ENCODE measurements around the gene CDYL.

CDYL gene

DNA sequence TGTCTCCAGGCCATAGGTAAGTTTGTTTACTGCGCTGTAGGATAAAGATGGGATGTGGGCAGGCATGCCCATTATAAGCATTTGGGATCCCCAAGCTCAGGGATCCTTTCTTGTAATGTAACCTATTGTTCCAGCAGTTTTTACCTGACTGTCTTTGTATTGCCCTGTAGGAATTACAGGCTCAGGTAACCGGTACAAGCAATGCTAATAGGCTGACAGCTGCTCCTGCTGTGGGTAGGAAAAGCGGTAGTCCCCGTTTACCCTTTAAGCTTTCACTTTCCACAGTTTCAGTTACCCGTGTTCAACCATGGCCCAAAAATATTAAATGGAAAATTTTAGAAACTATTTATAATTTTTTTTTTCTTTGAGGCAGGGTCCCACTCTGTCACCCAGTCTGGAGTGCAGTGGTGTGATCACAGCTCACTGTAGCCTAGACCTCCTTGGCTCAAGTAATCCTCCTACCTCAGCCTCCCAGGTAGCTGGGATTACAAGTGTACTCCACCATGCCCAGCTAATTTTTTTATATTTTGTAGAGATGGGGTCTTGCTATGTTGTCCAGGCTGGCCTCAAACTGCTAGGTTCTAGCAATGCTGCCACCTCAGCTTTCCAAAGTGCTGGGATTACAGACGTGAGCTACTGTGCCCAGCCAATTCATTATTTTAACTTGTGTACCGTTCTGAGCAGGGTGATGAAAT is 108.6 kb downstream of the CDYL start:
- DNase-seq (ENCODE audit: low read depth in 2 of 2): no peak

DNA sequence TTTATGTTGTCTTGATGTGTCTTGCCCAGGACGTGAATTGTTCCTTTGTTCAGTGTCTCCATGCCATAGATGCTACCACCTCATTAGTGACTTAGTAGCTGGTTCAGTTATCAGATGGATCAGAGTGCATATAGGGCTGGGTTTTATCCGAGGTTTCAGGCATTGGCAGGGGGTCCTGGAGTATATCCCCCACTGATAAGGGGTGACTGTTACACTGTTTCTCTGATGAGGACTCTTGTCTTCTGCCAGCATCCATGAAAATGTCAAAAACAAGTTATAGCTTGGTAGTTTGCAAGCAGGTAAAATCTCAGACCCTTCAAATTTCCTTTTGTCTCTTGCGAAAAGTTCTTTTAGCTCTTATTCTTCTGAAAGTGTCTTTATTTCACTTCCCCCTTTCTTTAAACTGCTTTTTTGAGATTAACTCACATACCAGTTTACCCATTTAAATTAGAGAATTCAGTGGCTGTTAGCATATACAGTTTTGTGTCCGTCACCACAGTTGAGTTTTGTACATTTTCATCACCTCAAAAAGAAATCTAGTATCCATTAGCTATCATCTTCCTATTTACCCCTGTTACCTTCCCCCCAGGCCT is 109.2 kb downstream of the CDYL start:
- DNase-seq (ENCODE audit: low read depth in 2 of 2): no peak

DNA sequence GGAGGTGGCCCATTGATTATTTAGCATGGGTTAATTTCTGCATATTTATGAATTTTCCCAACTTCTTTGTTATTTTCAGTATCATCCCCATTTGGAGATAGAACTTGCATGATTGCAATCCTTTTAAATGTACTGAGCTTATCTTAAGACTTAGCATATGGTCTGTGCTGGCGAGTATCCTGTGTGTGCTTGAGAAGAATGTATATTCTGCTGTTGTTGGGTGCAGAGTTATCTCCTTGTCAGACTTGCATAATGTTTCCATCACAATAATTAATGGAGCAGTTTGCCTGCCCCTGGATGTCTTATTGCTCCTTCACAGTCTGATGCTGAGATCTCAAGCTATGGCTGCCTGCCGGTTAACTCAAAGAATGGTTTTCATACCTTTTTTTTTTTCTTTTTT is 112.6 kb downstream of the CDYL start:
- no peak for DNase-seq (ENCODE audit: low read depth in 2 of 2)

DNA sequence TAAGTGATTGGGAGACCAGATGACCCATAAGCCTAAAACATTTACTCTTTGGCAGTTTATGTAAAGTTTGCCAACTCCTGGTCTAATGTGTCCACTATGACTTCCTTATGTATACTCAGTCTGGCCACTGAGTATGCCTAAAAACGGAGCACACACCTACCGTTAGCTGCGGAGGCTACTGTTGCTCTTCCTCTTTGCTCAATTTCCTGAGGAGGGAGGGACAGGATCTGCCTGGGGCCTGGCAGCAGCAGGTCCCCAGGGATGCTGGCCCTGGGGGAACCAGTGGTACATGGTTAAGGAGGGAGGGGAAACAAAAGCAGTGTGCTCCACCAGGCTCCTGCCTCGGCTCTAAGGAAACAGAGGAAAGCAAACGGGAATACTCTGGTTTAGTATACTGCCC is 113.5 kb downstream of the CDYL start:
- DNase-seq (ENCODE audit: low read depth in 2 of 2): no peak

DNA sequence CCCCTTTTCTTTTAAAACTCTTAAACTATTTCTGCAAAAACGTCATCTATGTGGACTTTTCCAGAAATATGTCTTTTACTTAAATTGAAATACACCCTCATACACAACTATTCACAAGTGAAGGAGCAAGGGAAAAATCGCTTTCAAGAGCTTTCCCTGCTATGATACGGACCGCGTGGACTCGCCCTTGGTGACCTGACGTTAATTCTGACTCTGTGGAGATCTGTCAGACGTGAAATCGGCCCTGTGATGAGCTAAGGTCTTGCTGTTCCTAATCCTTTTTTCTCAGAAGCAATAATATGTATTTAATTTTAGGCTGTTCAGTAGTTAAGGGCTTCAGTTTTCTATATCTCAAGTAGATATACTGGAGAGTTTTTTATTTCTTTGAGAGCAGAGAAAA is 114.0 kb downstream of the CDYL start:
- no peak for DNase-seq (ENCODE audit: low read depth in 2 of 2)

DNA sequence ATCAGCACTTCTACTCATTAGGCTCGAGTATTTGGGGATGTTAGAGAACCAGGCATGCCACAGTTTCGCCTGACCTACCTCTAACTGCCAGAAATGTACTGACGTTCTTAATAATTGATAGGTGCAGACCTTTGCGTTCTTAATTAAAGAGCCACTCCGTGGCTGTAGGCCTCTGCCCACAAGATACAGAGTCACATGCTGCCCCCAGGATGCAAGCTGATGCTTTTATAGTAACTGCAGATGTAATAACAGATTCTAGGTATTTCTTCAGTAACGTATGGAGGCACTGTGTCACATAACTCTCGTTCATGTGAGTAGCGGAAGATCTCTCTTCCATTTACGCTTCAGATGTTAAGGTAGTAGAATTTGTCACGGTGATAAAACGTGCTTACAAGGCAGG is 114.4 kb downstream of the CDYL start:
- no peak for DNase-seq (ENCODE audit: low read depth in 2 of 2)

DNA sequence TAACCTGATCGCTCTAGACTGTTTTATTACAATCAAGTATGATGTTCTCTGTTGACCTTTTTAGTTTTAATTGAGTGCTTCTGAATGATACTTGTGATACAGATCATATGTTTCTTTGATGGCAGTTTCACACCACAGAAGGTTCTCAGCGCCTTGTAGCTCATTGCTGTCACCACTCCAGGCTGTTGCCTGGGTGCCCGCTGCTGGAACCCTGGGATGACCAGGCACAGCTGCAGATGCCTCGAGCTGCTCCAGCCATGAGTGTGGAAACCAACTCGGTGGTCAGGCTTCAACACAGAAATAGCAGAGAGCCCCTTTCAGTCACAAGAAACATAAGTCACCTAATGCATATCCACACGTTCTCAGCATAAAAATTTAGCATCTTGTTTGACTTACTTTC is 114.9 kb downstream of the CDYL start:
- no peak for DNase-seq (ENCODE audit: low read depth in 2 of 2)

DNA sequence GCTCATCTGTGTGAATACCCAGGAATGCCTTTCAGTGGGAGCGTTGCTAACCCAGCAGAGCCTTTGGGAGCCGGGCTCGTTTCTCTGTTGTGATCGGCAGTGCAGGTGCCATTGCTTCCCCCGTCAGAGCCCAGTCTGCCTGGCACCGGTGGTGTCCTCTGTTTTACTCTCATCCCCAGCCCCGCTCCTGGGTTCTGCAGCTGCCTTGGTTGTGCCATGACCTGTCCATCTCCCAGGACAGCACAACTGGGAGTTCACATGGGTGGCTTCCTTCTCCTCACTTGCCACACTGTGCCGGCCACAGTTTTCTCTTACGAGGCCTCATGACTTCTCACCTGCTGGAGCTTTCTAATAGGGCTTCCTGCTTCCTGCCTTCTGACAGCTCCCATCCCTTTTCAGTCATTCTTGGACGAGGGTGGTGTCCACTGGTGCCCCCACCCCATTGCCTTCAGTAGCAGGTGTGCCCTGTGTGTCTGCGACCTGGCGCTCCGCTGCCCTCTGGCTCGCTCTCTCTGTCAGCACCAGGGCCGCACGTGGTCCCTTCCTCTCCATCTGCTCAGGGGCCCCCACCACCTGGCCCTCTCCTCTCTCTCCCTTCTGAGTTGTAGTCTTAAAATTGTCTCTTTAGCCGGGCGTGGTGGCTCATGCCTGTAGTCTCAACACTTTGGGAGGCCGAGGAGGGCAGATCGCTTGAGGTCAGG is 116.7 kb downstream of the CDYL start:
- DNase-seq (ENCODE audit: low read depth in 2 of 2): no peak

DNA sequence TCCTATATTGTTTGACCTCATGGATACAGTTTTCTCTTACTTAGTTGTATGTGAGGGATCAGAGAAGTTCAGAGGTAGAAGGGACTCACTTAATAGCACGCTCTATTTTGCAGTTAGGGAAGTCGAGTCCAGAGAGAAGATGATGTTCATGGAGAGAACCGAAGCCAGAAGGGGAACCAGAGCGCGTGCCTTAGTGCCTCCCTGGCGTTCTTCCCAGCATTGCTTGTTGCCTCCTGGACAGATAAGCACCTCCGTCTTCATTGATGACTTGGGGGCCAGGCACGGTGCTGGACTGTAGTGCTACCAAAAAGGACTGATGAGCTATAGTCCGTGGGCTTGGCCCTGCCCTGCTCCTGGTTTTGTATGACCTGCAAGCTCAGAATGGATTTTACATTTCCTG is 117.8 kb downstream of the CDYL start:
- DNase-seq (ENCODE audit: low read depth in 2 of 2): no peak

DNA sequence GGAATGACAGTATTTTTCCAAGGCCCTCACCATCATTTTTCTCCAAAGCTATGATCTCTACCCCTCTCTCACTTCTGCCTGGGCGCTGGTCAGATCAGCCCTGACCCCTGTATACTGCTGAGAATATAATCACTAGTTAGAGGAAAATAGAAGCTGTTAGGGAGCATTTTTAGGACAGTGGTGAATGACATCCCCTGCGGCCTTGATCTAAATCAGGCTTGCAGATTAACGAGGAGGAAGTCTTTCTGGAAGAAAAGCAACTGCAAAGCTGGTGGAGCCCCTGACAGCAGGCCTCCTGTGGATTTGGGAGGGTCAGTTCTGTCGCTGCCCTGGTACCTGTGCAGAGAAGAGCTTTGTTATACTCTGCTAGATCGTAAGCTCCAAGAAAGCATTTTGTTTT is 119.8 kb downstream of the CDYL start:
- DNase-seq (ENCODE audit: low read depth in 2 of 2): no peak

DNA sequence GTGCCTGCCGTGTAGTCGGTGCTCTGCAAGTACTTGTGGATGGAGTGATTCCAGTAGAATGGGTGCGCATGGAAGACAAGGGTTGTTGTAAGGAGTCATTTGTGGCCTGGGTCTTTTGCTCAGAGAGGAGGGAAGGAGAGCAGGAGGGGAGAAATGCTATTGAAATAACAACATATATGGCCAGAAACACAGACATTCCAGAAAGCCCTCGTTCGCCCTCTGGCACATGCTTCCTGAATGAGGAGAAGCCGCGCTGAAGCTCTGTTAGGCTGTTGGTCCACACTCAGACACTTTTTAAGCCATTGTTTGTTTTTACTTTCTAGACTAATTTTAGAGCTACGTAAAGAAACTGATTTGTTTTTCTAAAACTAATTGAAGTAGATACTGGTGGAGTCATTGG is 120.2 kb downstream of the CDYL start:
- no peak for DNase-seq (ENCODE audit: low read depth in 2 of 2)

DNA sequence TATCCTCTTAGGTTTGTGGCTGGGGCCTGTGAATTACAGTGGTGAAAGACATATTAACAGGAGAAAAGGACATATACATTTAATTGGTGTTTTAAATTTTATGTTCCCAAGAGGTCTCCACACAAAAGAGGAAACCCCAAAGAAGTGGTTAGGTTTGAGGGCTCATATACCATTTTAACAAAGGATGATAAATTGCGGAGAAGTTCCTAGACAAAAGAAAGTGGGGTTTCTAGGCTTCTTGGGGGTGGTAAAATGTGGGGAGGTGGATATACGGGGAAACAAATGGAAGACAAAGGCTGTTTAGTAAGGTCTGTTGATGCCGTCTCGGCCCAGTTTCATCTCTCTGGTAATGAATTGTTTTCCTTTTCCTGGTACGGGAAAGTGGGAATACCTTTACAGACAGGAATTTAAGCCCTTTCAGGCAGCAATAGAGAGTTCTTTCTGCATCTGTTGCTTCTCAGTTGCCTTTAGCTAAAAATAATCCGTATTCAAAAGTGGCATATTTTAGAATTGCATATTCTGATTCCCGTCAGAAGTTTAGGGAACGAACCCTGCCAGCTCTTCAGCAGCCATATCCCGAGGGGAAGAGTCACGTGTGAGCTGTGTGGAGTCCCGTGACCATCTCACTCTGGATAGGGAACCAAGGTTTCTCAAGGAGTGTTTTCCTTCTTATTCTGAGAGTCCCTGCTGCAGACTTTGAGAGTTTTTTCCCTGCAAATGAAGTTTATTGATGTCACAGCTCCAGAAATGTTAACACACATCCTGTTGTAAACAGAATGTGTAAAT is 123.2 kb downstream of the CDYL start:
- no peak for DNase-seq (ENCODE audit: low read depth in 2 of 2)

DNA sequence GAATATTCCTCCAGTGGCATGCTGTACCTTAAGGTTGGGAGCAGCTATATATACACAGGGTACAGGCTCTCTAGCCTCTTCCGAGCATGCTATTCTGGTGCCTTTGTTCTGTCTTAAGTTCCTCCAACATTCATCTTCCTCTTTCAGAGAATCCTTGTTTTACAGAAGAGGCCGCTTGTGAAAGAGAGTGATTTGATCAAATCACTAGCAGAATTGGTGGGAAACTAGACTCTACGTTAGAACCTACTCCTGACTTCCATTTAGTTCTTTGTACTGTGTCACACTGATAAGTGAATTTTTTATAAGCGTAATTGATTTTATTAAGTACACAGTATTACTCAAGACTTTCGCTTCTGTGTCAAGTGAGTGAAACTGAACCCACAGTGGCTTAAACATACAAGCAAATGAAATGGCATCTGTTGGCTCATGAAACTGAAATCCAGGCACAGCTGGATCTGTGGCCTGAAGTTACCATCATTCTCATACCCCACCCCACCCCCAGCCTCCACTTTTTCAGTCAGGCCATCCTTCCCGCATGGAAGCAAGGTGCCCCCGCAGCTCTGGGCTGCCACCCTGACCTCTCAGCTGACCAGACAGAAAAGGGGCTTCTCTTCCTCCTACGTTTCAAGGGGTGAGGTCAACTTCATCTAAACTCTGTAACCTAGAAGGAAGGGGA is 125.3 kb downstream of the CDYL start:
- no peak for DNase-seq (ENCODE audit: low read depth in 2 of 2)

DNA sequence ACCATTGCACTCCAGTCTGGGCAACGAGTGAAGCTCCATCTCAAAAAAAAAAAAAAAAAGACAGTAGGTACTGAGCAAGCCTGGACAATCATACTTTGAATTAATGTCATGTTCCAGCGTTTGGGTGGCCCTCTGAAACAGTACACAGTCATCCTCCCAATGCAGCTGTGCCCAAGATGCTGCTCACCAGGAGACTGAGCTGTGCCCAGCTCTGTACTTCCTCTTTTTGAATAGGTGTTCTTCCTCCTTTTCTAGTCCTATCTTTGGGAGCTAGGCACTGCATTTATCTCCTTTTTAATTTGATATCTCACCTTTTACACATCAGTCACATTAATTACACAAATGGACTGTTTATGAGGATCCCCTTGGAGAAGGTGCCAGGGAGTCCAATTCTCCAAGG is 126.2 kb downstream of the CDYL start:
- no peak for DNase-seq (ENCODE audit: low read depth in 2 of 2)

DNA sequence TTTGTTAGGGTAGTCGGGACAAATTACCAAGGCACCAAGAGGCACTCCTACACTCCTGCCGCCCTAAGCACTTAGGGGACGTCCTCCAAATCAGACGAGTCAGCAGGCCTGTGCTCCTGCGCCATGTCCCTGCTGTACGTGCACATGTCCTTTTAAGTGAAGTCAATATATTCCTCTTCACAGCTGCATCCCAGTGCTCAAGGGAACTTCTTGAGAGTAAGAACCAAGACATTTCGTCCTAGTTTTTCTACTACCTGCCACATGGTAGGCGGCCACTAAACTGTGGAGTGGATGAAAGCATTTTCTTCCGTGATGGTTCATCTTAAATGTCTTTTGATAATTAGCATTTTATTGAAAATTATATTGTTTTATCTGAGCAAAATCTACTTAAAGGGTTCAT is 126.9 kb downstream of the CDYL start:
- no peak for DNase-seq (ENCODE audit: low read depth in 2 of 2)

DNA sequence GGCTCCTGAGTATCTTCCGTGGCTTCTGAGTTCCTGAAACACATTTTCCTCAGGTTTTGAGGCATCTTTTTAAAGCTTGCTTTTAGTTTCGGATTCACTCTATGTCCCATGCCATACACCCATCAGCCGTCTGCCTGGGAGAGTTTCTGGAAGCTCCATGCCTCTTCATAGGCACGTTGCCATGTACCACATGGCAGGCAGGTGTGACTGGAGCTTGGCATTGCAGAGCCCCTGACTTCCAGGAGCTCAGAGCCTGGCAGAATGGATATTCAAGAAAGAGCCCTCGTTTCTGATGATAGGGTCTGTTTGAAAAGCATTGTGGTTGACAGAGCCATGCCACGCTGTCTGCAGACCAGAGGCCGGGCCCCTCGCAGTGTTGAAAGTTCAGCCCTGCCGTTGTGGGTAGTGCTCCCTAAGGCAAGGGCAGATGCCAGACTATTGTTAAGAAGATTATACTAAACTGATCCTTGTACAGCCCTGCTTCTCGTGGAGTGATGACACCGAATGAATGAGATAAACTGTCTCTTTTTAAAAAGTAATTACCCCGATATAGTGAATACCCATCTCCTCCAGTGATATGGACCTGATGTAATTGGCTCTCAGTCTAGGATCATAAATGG is 127.7 kb downstream of the CDYL start:
- no peak for DNase-seq (ENCODE audit: low read depth in 2 of 2)

DNA sequence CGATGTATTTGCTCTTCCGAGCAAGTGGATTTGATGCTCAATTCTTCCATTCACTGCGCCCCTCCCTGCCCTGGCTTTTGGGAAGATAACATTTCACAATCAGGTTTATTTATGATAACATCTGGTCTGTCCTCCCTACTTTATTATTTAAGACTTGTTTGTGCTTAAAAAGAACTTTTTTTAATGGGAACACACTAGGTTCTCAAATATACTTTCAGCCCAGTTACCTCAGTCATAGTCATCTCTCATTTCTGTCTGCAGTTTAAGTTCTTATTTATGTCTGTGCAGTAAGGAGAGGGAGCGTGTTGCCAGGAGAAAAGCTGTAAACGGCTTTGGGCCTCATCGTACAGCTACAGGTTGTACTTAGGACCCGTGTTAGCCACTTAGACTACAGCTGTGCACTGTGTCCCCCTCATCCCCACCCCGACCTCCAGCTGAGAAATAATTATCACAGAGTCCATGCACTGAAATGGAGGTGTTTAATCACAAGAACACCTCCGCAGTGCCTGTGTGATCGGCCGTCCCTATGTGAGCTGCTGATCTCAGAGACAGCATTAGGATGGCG is 128.3 kb downstream of the CDYL start:
- DNase-seq (ENCODE audit: low read depth in 2 of 2): no peak

DNA sequence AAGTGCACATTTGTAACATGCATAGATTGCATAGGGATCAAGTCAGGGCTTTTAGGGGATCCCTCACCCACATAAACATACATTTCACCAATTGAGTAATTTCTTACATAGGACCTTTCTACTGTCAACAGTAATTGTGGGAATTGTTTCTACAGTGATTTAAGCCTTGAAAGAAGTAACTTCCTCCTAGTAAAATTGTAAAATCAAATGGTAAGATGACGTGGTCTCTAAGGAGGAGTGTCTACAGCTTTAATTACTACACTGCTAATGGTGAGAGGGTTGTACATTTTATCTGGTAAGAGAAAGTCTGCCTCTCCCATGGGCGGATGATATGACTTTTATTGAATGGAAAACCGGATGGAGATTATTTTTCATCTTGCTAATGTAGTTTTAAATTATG is 129.6 kb downstream of the CDYL start:
- no peak for DNase-seq (ENCODE audit: low read depth in 2 of 2)

DNA sequence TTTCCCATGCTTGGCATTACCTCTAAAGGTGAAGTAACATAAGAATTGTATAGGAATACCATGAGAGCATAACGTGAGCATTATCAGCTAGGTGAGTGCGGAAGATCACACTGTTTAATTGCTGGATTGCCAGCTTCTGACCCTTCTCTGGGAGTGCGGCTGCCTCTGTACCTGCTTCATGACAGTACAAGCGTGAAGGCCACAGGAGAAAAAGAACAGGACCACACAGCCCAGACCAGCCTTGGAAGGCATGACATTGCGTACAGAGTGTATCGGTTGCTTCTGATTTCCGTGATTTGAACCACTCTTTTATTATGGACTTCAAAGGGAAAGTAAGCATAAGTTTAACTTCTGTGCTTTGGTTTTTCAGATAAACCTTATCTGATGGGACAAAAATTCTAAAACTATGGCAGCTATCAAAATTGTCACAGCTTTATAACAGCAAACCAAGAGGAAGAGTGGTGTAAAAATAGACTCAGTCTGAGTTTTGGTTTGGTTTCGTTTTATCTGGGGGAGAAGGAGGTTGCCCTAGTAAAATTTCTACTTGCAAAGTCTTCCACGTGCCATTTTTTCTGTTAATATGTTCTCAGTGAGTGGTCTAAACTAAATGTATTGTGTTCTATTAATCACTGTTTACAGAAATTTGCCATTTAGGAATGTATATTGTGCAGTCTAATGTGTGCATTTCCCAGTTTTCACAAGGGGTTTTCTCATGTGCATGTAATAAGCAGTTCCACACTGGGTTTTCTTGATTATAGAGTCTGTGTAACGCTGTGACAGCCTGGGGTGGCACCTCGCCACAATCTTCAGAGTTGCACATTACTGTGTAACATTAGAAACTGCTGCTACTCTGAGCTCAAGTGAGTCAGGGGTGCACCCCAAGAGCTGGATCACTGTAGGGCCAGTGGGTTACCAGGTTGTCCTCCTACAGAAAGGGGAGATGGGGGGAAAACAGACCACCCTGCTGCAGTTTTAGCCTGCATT is 130.4 kb downstream of the CDYL start:
- DNase-seq (ENCODE audit: low read depth in 2 of 2): no peak

DNA sequence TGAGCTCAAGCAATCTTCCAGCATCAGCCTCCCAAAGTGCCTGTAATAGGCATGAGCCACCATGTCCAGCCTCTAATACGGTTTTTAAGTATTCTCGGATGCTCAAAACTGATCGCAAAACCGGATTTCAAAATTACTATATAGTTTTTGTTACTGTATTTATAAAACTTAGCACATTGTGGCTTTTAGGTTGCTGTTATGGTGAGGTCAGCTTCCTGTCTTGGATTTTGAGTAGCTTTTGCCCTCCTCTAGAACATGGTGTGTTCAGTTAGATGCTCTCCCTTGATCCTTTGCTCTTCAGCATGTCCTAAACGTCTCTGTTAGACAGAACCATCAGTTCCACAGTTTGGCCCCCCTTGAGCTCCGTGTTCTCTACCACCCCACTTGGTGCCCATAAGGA is 131.4 kb downstream of the CDYL start:
- DNase-seq (ENCODE audit: low read depth in 2 of 2): no peak

Measured in stimulated activated CD8-positive, alpha-beta memory T cell treated with anti-CD3 and anti-CD28 coated beads, Interleukin-15, amount 100 ng/mL, for 48 hours (primary cell).